ENCODE data around the gene SPDYE1.
"Not testable (repeated sequence)": the region's sequence is repeated elsewhere in the genome, so short reads cannot be mapped to it uniquely, and the experiment has no call there.

Gene SPDYE1

GRCh38 chr7:43969586-43969985 lies 28.1 kb upstream of the SPDYE1 start:
- H3K4me2 ChIP-seq (ENCODE audit: low read depth, low read length, poor library complexity, severe bottlenecking); H3F3A ChIP-seq (ENCODE audit: low read depth); H3K4me1 ChIP-seq (ENCODE audit: insufficient read depth, low read length, poor library complexity, severe bottlenecking); H3K79me2 ChIP-seq (ENCODE audit: insufficient read depth, low read length); H3K9me2 ChIP-seq (replicated peaks; ENCODE audit: low read depth, low read length); H4K20me1 ChIP-seq (ENCODE audit: insufficient read depth, low read length, poor library complexity, severe bottlenecking); H3K9ac ChIP-seq (ENCODE audit: low read depth, low read length, poor library complexity, severe bottlenecking); H3K27me3 ChIP-seq (ENCODE audit: insufficient read depth, low read length, poor library complexity, severe bottlenecking); H3K36me3 ChIP-seq (ENCODE audit: insufficient read depth, low read length); H3K9me3 ChIP-seq (ENCODE audit: insufficient read depth, low read depth, low read length); H3K4me3 ChIP-seq (ENCODE audit: low read length, poor library complexity, severe bottlenecking); H2AFZ ChIP-seq (ENCODE audit: low read length): not testable (repeated sequence)

- not testable (repeated sequence) for H3K79me2 ChIP-seq (ENCODE audit: insufficient read depth, low read length); H3K9me2 ChIP-seq (replicated peaks; ENCODE audit: low read depth, low read length); H3K4me1 ChIP-seq (ENCODE audit: insufficient read depth, low read length, poor library complexity, severe bottlenecking); H3K36me3 ChIP-seq (ENCODE audit: insufficient read depth, low read length); H3K4me2 ChIP-seq (ENCODE audit: low read depth, low read length, poor library complexity, severe bottlenecking); H3K9me3 ChIP-seq (ENCODE audit: insufficient read depth, low read depth, low read length); H4K20me1 ChIP-seq (ENCODE audit: insufficient read depth, low read length, poor library complexity, severe bottlenecking); H3K4me3 ChIP-seq (ENCODE audit: low read length, poor library complexity, severe bottlenecking); H3F3A ChIP-seq (ENCODE audit: low read depth); H3K9ac ChIP-seq (ENCODE audit: low read depth, low read length, poor library complexity, severe bottlenecking); H3K27me3 ChIP-seq (ENCODE audit: insufficient read depth, low read length, poor library complexity, severe bottlenecking); H2AFZ ChIP-seq (ENCODE audit: low read length)
These were observed 27.0 kb upstream of the SPDYE1 start for GRCh38 chr7:43970698-43971097.

- H2AFZ ChIP-seq (ENCODE audit: low read length); H3F3A ChIP-seq (ENCODE audit: low read depth); H3K9me3 ChIP-seq (ENCODE audit: insufficient read depth, low read depth, low read length); H3K4me1 ChIP-seq (ENCODE audit: insufficient read depth, low read length, poor library complexity, severe bottlenecking); H3K27me3 ChIP-seq (ENCODE audit: insufficient read depth, low read length, poor library complexity, severe bottlenecking); H3K4me2 ChIP-seq (ENCODE audit: low read depth, low read length, poor library complexity, severe bottlenecking); H3K79me2 ChIP-seq (ENCODE audit: insufficient read depth, low read length); H3K9me2 ChIP-seq (replicated peaks; ENCODE audit: low read depth, low read length); H4K20me1 ChIP-seq (ENCODE audit: insufficient read depth, low read length, poor library complexity, severe bottlenecking); H3K4me3 ChIP-seq (ENCODE audit: low read length, poor library complexity, severe bottlenecking); H3K9ac ChIP-seq (ENCODE audit: low read depth, low read length, poor library complexity, severe bottlenecking); H3K36me3 ChIP-seq (ENCODE audit: insufficient read depth, low read length): not testable (repeated sequence)
These were observed 23.6 kb upstream of the SPDYE1 start for GRCh38 chr7:43974033-43974573.

GRCh38 chr7:43974725-43975482 lies 22.8 kb upstream of the SPDYE1 start:
- H3K9me2 ChIP-seq (replicated peaks; ENCODE audit: low read depth, low read length); H3F3A ChIP-seq (ENCODE audit: low read depth); H3K9ac ChIP-seq (ENCODE audit: low read depth, low read length, poor library complexity, severe bottlenecking); H3K36me3 ChIP-seq (ENCODE audit: insufficient read depth, low read length); H3K9me3 ChIP-seq (ENCODE audit: insufficient read depth, low read depth, low read length); H3K27me3 ChIP-seq (ENCODE audit: insufficient read depth, low read length, poor library complexity, severe bottlenecking); H3K4me1 ChIP-seq (ENCODE audit: insufficient read depth, low read length, poor library complexity, severe bottlenecking); H4K20me1 ChIP-seq (ENCODE audit: insufficient read depth, low read length, poor library complexity, severe bottlenecking); H3K4me3 ChIP-seq (ENCODE audit: low read length, poor library complexity, severe bottlenecking); H3K4me2 ChIP-seq (ENCODE audit: low read depth, low read length, poor library complexity, severe bottlenecking); H3K79me2 ChIP-seq (ENCODE audit: insufficient read depth, low read length); H2AFZ ChIP-seq (ENCODE audit: low read length): not testable (repeated sequence)

GRCh38 chr7:43977525-43977924 lies 20.2 kb upstream of the SPDYE1 start:
- no peaks in the 10 kb centered on the region for H3K36me3 ChIP-seq (ENCODE audit: insufficient read depth, low read length)
- no peak overlapping the region for H3K4me2 ChIP-seq (ENCODE audit: low read depth, low read length, poor library complexity, severe bottlenecking)

GRCh38 chr7:43978102-43978501 lies 19.6 kb upstream of the SPDYE1 start:
- H3K4me3 ChIP-seq (ENCODE audit: low read length, poor library complexity, severe bottlenecking); H3K4me2 ChIP-seq (ENCODE audit: low read depth, low read length, poor library complexity, severe bottlenecking); H3K79me2 ChIP-seq (ENCODE audit: insufficient read depth, low read length); H2AFZ ChIP-seq (ENCODE audit: low read length); H3K9me2 ChIP-seq (replicated peaks; ENCODE audit: low read depth, low read length); H3F3A ChIP-seq (ENCODE audit: low read depth); H3K9me3 ChIP-seq (ENCODE audit: insufficient read depth, low read depth, low read length); H3K36me3 ChIP-seq (ENCODE audit: insufficient read depth, low read length); H4K20me1 ChIP-seq (ENCODE audit: insufficient read depth, low read length, poor library complexity, severe bottlenecking); H3K4me1 ChIP-seq (ENCODE audit: insufficient read depth, low read length, poor library complexity, severe bottlenecking); H3K9ac ChIP-seq (ENCODE audit: low read depth, low read length, poor library complexity, severe bottlenecking); H3K27me3 ChIP-seq (ENCODE audit: insufficient read depth, low read length, poor library complexity, severe bottlenecking): not testable (repeated sequence)

More at GRCh38 chr7:43977525-43977924, 20.2 kb upstream of the SPDYE1 start:
- Histone ChIP-seq H3K4me1 (ENCODE audit: insufficient read depth, low read length, poor library complexity, severe bottlenecking) (no peaks in the 10 kb centered on the region), H4K20me1 (ENCODE audit: insufficient read depth, low read length, poor library complexity, severe bottlenecking) (no peaks in the 10 kb centered on the region), H3K9ac (ENCODE audit: low read depth, low read length, poor library complexity, severe bottlenecking) (no peak overlapping the region), H3K4me3 (ENCODE audit: low read length, poor library complexity, severe bottlenecking) (no peak overlapping the region), H3K27me3 (ENCODE audit: insufficient read depth, low read length, poor library complexity, severe bottlenecking) (no peaks in the 10 kb centered on the region), H2AFZ (ENCODE audit: low read length) (no peak overlapping the region), H3F3A (ENCODE audit: low read depth) (no peaks in the 10 kb centered on the region), H3K9me3 (ENCODE audit: insufficient read depth, low read depth, low read length) (no peaks in the 10 kb centered on the region), H3K9me2 (replicated peaks; ENCODE audit: low read depth, low read length) (no peaks in the 10 kb centered on the region), H3K79me2 (ENCODE audit: insufficient read depth, low read length) (no peaks in the 10 kb centered on the region)
- no peak for TF ChIP-seq CTCF (conservative IDR thresholded peaks at IDR 0.05; ENCODE audit: low read length)
- TF ChIP-seq EZH2phosphoT487 (IDR thresholded peaks at IDR 0.05; ENCODE audit: borderline replicate concordance) = no peak
